Measurements from ENCODE around the gene SLC6A3.

GRCh38 chr5:1473746-1474145, 28.5 kb upstream of the SLC6A3 start:
- TF ChIP-seq CTCF (conservative IDR thresholded peaks at IDR 0.05; ENCODE audit: low read depth, low read length) = no peak
- TF ChIP-seq EZH2 (IDR thresholded peaks at IDR 0.05; ENCODE audit: borderline replicate concordance, low read depth, low read length, poor library complexity, severe bottlenecking) = no peak
